ENCODE measurements around the gene IL1R1.
"Not testable (repeated sequence)": the region's sequence is repeated elsewhere in the genome, so short reads cannot be mapped to it uniquely, and the experiment has no call there.

DNA sequence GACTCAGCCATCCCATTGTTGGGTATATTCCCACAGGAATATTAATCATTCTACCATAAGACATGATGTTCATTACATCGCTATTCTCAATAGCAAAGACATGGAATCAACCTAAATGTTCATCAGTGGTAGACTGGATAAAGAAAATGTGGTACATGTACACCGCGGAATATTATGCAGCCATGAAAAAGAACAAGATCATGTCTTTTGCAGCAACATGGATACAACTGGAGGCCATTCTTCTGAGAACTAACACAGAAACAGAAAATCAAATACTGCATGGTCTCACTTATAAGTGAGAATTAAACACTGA, 40.0 kb upstream of the IL1R1 start:
- not testable (repeated sequence) for TF ChIP-seq CTCF (conservative IDR thresholded peaks at IDR 0.05 in 1 of 2, IDR thresholded peaks at IDR 0.05 in 1 of 2; ENCODE audit: low read depth in 1 of 2, low read length in 2 of 2); EZH2 (IDR thresholded peaks at IDR 0.05; ENCODE audit: low read length, missing control alignments)

All from fibroblast of lung (primary cell).